ENCODE data around the gene MEF2C.

Gene MEF2C

GRCh38 chr5:88826646-88827585 lies 56.1 kb downstream of the MEF2C start:
- DNase-seq: no peak

- no peak for DNase-seq
These were observed 57.2 kb downstream of the MEF2C start for GRCh38 chr5:88825584-88826315.

GRCh38 chr5:88824892-88825583 lies 57.9 kb downstream of the MEF2C start:
- DNase-seq: no peak

GRCh38 chr5:88824141-88824540 lies 58.8 kb downstream of the MEF2C start:
- DNase-seq: no peak

- no peak for DNase-seq
These were observed 59.8 kb downstream of the MEF2C start for GRCh38 chr5:88823201-88823600.

- no peak for DNase-seq
These were observed 61.8 kb downstream of the MEF2C start for GRCh38 chr5:88821161-88821560.

GRCh38 chr5:88820581-88820980 lies 62.4 kb downstream of the MEF2C start:
- DNase-seq: no peak

GRCh38 chr5:88819301-88819999 lies 63.5 kb downstream of the MEF2C start:
- no peak for DNase-seq

- no peak for DNase-seq
These were observed 64.7 kb downstream of the MEF2C start for GRCh38 chr5:88818296-88818695.

- no peak for DNase-seq
These were observed 66.8 kb downstream of the MEF2C start for GRCh38 chr5:88816195-88816594.

GRCh38 chr5:88815050-88815789 lies 67.8 kb downstream of the MEF2C start:
- no peak for DNase-seq

- peak; percentile 18 to 72 for DNase-seq
These were observed 69.0 kb downstream of the MEF2C start for GRCh38 chr5:88813805-88814575.

GRCh38 chr5:88813244-88813643 lies 69.7 kb downstream of the MEF2C start:
- no peak for DNase-seq

- DNase-seq: no peak
These were observed 74.8 kb downstream of the MEF2C start for GRCh38 chr5:88808153-88808552.

GRCh38 chr5:88807327-88807726 lies 75.7 kb downstream of the MEF2C start:
- no peak for DNase-seq

- DNase-seq: no peak
These were observed 76.6 kb downstream of the MEF2C start for GRCh38 chr5:88806338-88806737.

GRCh38 chr5:88805151-88805784 lies 77.7 kb downstream of the MEF2C start:
- DNase-seq: no peak

- DNase-seq: no peak
These were observed 78.5 kb downstream of the MEF2C start for GRCh38 chr5:88804444-88804843.

- no peak for DNase-seq
These were observed 79.7 kb downstream of the MEF2C start for GRCh38 chr5:88803309-88803708.

- DNase-seq: no peak
These were observed 82.9 kb downstream of the MEF2C start for GRCh38 chr5:88799938-88800535.

Data from NCI-H524 (cell line).